ENCODE measurements around the gene NAALADL2.

- TF ChIP-seq CTCF (IDR thresholded peaks at IDR 0.05), result no peak
- no peak for TF ChIP-seq POLR2A (IDR thresholded peaks at IDR 0.05)
Measured at GRCh38 chr3:175260145-175260794, 401.1 kb downstream of the NAALADL2 start.
